GM18498 (cell line): ENCODE results near the gene NR1I3.
"Not testable (repeated sequence)": the region's sequence is repeated elsewhere in the genome, so short reads cannot be mapped to it uniquely, and the experiment has no call there.

Experiments used
- ATAC-seq: cut with Tn5 transposase; IDR thresholded peaks from one replicate; pipeline ENCODE4 v1.9.1; 2021; ENCODE audit warnings: mild to moderate bottlenecking, moderate library complexity; ENCODE audit not compliant: unreplicated experiment

NR1I3 gene, protein sequence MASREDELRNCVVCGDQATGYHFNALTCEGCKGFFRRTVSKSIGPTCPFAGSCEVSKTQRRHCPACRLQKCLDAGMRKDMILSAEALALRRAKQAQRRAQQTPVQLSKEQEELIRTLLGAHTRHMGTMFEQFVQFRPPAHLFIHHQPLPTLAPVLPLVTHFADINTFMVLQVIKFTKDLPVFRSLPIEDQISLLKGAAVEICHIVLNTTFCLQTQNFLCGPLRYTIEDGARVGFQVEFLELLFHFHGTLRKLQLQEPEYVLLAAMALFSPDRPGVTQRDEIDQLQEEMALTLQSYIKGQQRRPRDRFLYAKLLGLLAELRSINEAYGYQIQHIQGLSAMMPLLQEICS

DNA sequence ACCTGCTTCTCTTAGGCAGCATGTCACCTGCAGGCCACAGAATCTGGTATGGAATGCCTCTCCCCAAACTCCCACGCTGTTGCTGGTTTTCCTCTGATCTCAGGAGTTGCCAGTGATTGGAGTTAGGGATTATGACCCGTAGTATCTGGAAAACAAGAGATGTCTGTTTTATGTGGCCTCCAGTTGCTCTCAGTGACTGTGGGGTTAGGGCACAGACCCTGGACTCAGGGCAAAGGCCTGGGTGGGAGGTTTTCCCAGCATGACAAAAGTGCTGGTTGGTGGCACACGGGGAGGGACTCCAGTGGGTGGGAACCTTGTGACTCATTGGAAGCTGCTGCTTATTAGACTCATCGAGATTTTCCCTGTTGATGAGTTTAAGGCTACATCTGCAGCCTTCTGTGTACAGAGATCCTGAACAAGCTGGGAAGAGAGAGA is at the start of gene NR1I3:
Gene NR1I3, minus strand, starts transcription at position 165 of the 435 bp plus-strand sequence. CDS start 1,638 bp downstream, outside the sequence.
- no peak for ATAC-seq

- no peak for ATAC-seq
Observed at GRCh38 chr1:161287482-161288054, 49.6 kb upstream of the NR1I3 start.

- ATAC-seq, result no peak
Observed at GRCh38 chr1:161285521-161285920, 47.5 kb upstream of the NR1I3 start.

GRCh38 chr1:161285113-161285512 is 47.1 kb upstream of the NR1I3 start:
- no peak for ATAC-seq

GRCh38 chr1:161282991-161283390 is 45.0 kb upstream of the NR1I3 start:
- no peak for ATAC-seq

DNA sequence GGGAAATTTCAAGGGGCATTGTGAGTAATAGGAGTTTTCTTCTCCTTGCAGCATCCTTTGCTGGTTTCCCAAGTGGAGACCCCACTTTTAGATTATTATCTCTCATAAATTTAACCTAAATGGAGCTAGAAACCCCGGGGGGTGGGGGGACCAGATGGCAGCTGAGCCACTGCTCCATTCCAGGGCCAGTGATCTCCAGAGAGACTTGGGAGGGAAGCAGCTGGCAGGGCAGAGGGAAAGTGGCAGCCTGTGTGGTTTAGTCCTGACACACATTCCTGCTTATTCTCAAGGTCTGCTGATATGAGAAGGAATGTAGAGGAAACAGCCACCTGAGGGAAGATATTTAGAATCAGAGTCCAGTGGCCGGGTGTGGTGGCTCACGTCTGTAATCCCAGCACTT is 36.9 kb upstream of the NR1I3 start:
- ATAC-seq, result no peak

DNA sequence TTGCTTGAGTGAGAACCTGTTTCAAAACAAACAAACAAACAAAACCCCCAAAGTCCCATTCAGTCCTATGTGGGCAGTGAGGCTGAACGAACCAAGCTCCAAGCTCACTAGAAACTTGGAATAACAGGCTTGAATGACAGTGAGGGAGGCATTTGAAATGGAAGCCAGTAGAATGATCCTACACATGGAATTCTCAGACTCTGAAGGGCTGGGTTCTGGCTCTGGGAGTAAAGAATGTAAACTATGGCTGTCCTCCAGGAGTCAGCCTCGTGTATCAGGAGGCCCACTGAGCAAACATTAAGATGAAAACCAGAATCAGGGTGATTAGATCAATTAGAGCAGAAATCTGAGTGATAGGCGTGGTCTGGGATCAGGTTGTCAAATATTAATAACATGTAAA is 35.4 kb upstream of the NR1I3 start:
- no peak for ATAC-seq

- ATAC-seq, result no peak
Observed at GRCh38 chr1:161267321-161267720, 29.3 kb upstream of the NR1I3 start.

DNA sequence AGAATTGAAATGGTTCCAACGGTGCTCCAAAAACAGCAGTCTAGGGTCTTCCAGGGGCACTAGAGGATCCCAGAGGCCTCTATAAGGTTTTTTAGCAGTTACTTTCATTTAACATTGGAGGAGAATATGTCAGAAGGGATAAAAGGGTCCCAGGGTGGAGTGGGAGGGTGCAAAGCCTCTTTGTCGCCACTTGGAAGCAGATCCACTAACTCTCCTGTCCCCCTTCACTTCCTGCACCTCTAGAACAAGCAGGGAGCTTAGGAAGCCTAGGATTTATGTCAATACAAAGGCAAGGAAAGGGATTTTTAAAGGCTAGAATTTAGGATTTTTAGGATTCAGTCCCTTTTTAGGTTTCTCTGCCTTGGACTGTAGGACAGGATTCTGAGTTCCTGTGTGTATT is 28.8 kb upstream of the NR1I3 start:
- no peak for ATAC-seq

DNA sequence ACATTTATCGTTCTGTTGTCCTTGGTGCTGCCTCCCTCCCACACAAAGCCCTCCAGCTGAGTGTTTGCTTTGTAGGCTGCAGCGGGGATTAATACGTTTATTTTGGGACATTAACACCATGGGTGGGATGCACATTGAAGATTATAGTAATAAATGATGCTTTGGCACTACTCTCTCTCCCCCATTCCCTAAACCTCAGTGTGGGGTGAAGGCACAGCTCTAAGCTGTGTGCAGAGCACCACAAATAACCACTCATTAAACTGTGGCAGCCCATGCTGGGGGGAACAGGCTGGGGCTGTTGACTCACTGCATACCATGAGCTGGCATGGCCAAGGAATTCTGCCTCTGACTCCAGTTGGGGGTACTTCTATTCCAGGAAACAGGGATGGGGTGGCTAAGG is 28.2 kb upstream of the NR1I3 start:
- ATAC-seq, result no peak

- no peak for ATAC-seq
Observed at GRCh38 chr1:161265305-161265704, 27.3 kb upstream of the NR1I3 start.

GRCh38 chr1:161261261-161262235 is 23.5 kb upstream of the NR1I3 start:
- ATAC-seq, result no peak

DNA sequence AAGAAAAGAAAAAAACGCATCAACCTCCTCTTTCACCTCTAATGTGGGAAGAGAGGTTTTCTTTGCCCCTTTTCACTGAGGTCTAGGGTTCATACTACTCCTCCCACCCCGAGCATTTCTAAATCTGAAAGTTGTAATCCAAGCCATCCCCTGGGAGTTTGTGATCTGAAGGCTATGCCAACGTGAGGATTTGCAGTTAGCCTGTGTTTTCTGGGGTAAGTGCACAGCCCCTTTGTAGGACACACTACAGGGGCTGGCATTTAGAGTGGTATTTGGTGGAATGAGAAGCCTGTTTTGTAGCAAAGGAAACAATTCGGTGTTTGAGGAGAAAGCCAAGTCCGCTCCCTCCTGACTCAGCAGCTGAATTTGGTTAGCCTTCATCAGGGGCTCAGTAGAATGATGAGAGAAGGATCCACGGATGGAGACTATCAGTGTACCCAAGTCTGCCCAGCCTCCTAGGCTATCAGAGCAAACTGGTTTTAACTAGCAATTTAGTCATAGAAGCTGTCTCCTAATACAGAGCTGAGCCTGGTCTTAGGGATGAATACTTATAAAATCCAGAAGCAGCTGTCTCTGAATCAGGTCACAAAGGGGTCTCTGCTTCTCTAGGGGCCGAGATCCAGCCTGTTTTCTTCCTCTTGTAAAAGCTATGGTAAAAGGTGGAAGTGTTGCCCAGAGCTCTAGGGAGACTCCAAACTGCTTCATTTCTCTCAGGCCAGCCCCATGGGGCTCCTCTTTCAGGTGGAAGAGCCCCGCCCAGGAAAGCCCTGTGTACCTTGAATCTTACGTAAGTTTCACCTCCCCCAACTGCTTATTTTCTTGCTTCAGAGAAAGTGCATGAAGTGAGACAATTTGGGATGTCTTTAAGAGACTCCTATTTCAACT is 22.6 kb upstream of the NR1I3 start:
- ATAC-seq, result no peak

GRCh38 chr1:161259765-161260164 is 21.8 kb upstream of the NR1I3 start:
- ATAC-seq, result no peak

GRCh38 chr1:161259345-161259702 is 21.3 kb upstream of the NR1I3 start:
- no peak for ATAC-seq

- peak; percentile 66 for ATAC-seq
Observed at GRCh38 chr1:161258439-161259344, 20.7 kb upstream of the NR1I3 start, which contains the start of gene PCP4L1. Gene PCP4L1, plus strand, starts transcription at chr1:161258745. Its CDS starts 230 bp downstream, at chr1:161258975.

GRCh38 chr1:161257109-161257508 is 19.1 kb upstream of the NR1I3 start:
- ATAC-seq, result not testable (repeated sequence)

DNA sequence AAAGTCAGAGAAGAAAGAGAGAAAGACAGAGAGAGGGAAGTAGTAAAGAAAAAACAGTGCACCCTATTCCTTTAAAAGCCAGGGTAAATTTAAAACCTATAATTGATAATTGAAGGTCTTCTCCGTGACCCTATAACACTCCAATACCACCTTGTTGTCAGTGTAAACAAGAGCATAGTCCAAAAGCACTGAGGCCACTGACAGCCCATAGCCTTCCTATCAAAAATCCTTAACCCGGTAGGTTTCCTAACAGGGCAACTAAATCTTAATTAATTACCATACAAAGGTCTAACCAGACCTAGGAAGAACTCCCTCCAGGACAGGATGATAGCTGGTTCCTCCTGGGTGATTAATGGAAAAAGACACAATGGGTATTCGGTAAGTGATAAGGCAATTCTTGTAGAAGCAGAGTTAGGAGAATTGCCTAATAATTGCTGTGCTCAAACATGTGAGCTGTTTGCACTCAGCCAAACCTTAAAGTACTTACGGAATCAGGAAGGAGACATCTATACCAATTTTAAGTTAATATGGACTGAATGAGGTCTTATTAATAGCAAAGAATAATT is 18.0 kb upstream of the NR1I3 start:
- ATAC-seq, result not testable (repeated sequence)

DNA sequence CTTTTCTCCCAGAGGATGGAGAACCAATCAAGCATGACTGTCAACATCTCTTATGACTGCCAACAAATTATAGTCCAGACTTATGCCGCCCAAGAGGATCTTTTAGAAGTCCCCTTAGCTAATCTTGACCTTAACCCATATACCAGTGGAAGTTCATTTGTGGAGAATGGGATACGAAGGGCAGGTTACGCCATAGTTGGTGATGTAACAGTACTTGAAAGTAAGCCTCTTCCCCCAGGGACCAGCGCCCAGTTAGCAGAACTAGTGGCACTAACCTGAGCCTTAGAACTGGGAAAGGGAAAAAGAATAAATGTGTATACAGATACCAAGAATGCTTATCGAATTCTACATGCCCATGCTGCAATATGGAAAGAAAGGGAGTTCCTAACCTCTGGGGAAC is 17.3 kb upstream of the NR1I3 start:
- ATAC-seq, result not testable (repeated sequence)
